NCI-H774 (cell line): ENCODE data around the gene ATXN7L3.
"Not testable (repeated sequence)": the region's sequence is repeated elsewhere in the genome, so short reads cannot be mapped to it uniquely, and the experiment has no call there.

Source experiments
- DNase-seq: peaks from one replicate; lab custom pipeline; 2025; lab: John Stamatoyannopoulos, UW

The ATXN7L3 gene

GRCh38 chr17:44199553-44200477 lies at the start of gene ATXN7L3:
Gene ATXN7L3 (minus strand): TSS chr17:44199884. CDS start chr17:44198070, 1,814 bp downstream.
- DNase-seq, result peak; percentile 98

GRCh38 chr17:44247876-44248736 lies 48.4 kb upstream of the ATXN7L3 start:
- DNase-seq, result no peak

- DNase-seq, result no peak
Measured at GRCh38 chr17:44247440-44247841, 47.8 kb upstream of the ATXN7L3 start.

- no peak for DNase-seq
Measured at GRCh38 chr17:44241106-44241624, 41.5 kb upstream of the ATXN7L3 start.

- not testable (repeated sequence) for DNase-seq
Measured at GRCh38 chr17:44237886-44238285, 38.2 kb upstream of the ATXN7L3 start.

GRCh38 chr17:44236444-44236991 lies 36.8 kb upstream of the ATXN7L3 start:
- no peak for DNase-seq

- no peak for DNase-seq
Measured at GRCh38 chr17:44235583-44235936, 35.9 kb upstream of the ATXN7L3 start.

- DNase-seq, result no peak
Measured at GRCh38 chr17:44233582-44233981, 33.9 kb upstream of the ATXN7L3 start.

- DNase-seq, result no peak
Measured at GRCh38 chr17:44232061-44232460, 32.4 kb upstream of the ATXN7L3 start.

GRCh38 chr17:44230140-44230539 lies 30.5 kb upstream of the ATXN7L3 start:
- DNase-seq, result no peak

- DNase-seq, result no peak
Measured at GRCh38 chr17:44229090-44229489, 29.4 kb upstream of the ATXN7L3 start.

GRCh38 chr17:44223541-44224071 lies 23.9 kb upstream of the ATXN7L3 start:
- no peak for DNase-seq

GRCh38 chr17:44222112-44222869 lies 22.6 kb upstream of the ATXN7L3 start:
- DNase-seq, result peak; percentile 80

GRCh38 chr17:44221862-44222111 lies 22.1 kb upstream of the ATXN7L3 start:
- DNase-seq, result no peak

GRCh38 chr17:44221084-44221861 lies 21.6 kb upstream of the ATXN7L3 start:
- peak; percentile 80 for DNase-seq

GRCh38 chr17:44220213-44221083 lies 20.8 kb upstream of the ATXN7L3 start:
- no peak for DNase-seq

- DNase-seq, result peak; percentile 78
Measured at GRCh38 chr17:44219616-44220212, 20.0 kb upstream of the ATXN7L3 start, which contains the start of gene UBTF. Gene UBTF (minus strand): TSS chr17:44219675. CDS start chr17:44218229, 1,446 bp downstream.

GRCh38 chr17:44219108-44219615 lies 19.5 kb upstream of the ATXN7L3 start:
- DNase-seq, result peak; percentile 73
